GM12878 (cell line): Measurements from ENCODE around the gene EMILIN2. TPM values are rescaled to one million over a fixed set of nuclear protein-coding genes. Genes with fewer than 3 reads are reported as not detected.

Source experiments
- ASH2L ChIP-seq: fragments of 300-600, 200-600 bp; sonication (generic); IDR thresholded peaks from 2 replicates; pipeline ENCODE4 v1.6.1; 2017; ENCODE audit warnings: low read depth, mild to moderate bottlenecking, borderline replicate concordance
- ATF2 ChIP-seq: IDR thresholded peaks from 2 replicates; pipeline ENCODE4 v1.6.1; 2012; ENCODE audit warnings: low read length, inconsistent platforms
- ATF7 ChIP-seq: fragments of 450-650 bp; IDR thresholded peaks from 2 replicates; pipeline ENCODE4 v1.6.1; 2016; ENCODE audit warnings: low read depth, mild to moderate bottlenecking
- CBFB ChIP-seq: IDR thresholded peaks from 2 replicates; pipeline ENCODE4 v1.6.1; 2016; ENCODE audit warnings: antibody characterized with exemption, low read depth
- ELK1 ChIP-seq: IDR thresholded peaks from 2 replicates; pipeline ENCODE4 v1.6.1; 2012; ENCODE audit warnings: low read depth, low read length, improper control_type of control experiment
- ETV6 ChIP-seq, 2 experiments: fragments of 450-650 bp in 1 of 2; IDR thresholded peaks in 1 of 2; conservative IDR thresholded peaks in 1 of 2; 2 replicates each; pipeline ENCODE4 v1.6.1; 2014; ENCODE audit warnings: antibody characterized with exemption in 1 of 2, borderline replicate concordance in 1 of 2, low read depth in 1 of 2, mild to moderate bottlenecking in 1 of 2, moderate library complexity in 1 of 2
- GABPA ChIP-seq: IDR thresholded peaks from 2 replicates; pipeline ENCODE4 v1.6.1; 2014; ENCODE audit warnings: antibody characterized with exemption, low read depth, mild to moderate bottlenecking, inconsistent platforms
- HDAC2 ChIP-seq: fragments of 200-600 bp; sonication (generic); IDR thresholded peaks from 2 replicates; pipeline ENCODE4 v1.6.1; 2017
- HDAC6 ChIP-seq: fragments of 200-600 bp; sonication (generic); IDR thresholded peaks from one replicate; pipeline ENCODE4 v1.8.0; 2017; ENCODE audit warnings: antibody characterized with exemption; ENCODE audit not compliant: unreplicated experiment
- IKZF1 ChIP-seq: fragments of 450-650 bp; conservative IDR thresholded peaks from 2 replicates; pipeline ENCODE4 v1.6.1; 2017; ENCODE audit warnings: antibody characterized with exemption, mild to moderate bottlenecking
- IKZF2 ChIP-seq, 2 experiments: fragments of 450-650 bp; IDR thresholded peaks; 2 replicates each; pipeline ENCODE4 v1.6.1; 2017; ENCODE audit warnings: mild to moderate bottlenecking in 2 of 2, moderate library complexity in 2 of 2
- JUNB ChIP-seq: IDR thresholded peaks from 2 replicates; pipeline ENCODE4 v1.6.1; 2016; ENCODE audit warnings: antibody characterized with exemption, mild to moderate bottlenecking
- JUND ChIP-seq: IDR thresholded peaks from 2 replicates; pipeline ENCODE4 v1.6.1; 2012; ENCODE audit warnings: low read depth, mild to moderate bottlenecking, low read length, improper control_type of control experiment, moderate library complexity
- KDM1A ChIP-seq: fragments of 200-600 bp; sonication (generic); IDR thresholded peaks from 2 replicates; pipeline ENCODE4 v1.6.1; 2016; ENCODE audit warnings: borderline replicate concordance
- MTA2 ChIP-seq: fragments of 450-650 bp; IDR thresholded peaks from 2 replicates; pipeline ENCODE4 v1.6.1; 2016; ENCODE audit warnings: low read depth, mild to moderate bottlenecking, moderate library complexity
- MXI1 ChIP-seq: fragments of 150-350 bp; IDR thresholded peaks from 2 replicates; pipeline ENCODE4 v1.6.1; 2011; ENCODE audit warnings: low read depth, mild to moderate bottlenecking, inconsistent platforms, low read length, improper control_type of control experiment
- SIX5 ChIP-seq: IDR thresholded peaks from 2 replicates; pipeline ENCODE4 v1.6.1; 2011; ENCODE audit warnings: mild to moderate bottlenecking, low read depth, low read length, moderate library complexity; ENCODE audit not compliant: severe bottlenecking
- SKIL ChIP-seq: fragments of 450-650 bp; IDR thresholded peaks from 2 replicates; pipeline ENCODE4 v1.6.1; 2017; ENCODE audit warnings: mild to moderate bottlenecking, low read depth, inconsistent platforms; ENCODE audit not compliant: poor library complexity, severe bottlenecking
- ZBTB4 ChIP-seq: fragments of 450-650 bp; formaldehyde crosslinking; IDR thresholded peaks from 2 replicates; pipeline ENCODE4 v1.4.0; 2022; ENCODE audit warnings: mild to moderate bottlenecking, moderate library complexity
- ZNF24 ChIP-seq: fragments of 450-650 bp; IDR thresholded peaks from 2 replicates; pipeline ENCODE4 v1.6.1; 2017; ENCODE audit warnings: antibody characterized with exemption, mild to moderate bottlenecking
- polyA plus RNA-seq, 11 experiments: library from polyadenylated mRNA; depleted of rRNA in 4 of 11; unstranded in 6 of 11; stranded (reverse) in 5 of 11; fragments of >200 nt; fragmentation: Nextera tagmentation in 4 of 11; fragmentation: Illumina TruSeq in 1 of 11; extraction: Ambion mirVana in 4 of 11; extraction: Trizol in 1 of 11; gene quantifications; 1 replicate in 1 of 11; 2 replicates in 10 of 11; pipeline versions ENCODE4 v1.2.1 to v1.2.3, GENCODE V29; 2011 to 2016; ENCODE audit warnings: inconsistent platforms in 2 of 11, missing spikeins in 2 of 11, low read depth in 1 of 11
- total RNA-seq, 4 experiments: library from RNA; depleted of rRNA in 3 of 4; stranded (reverse); fragments of >200 nt in 3 of 4; fragmentation: Illumina TruSeq in 1 of 4; extraction: Trizol in 1 of 4; gene quantifications; 2 replicates each; pipeline versions ENCODE4 v1.2.1 to v1.2.3, GENCODE V29; 2013 to 2021

The EMILIN2 gene
- total and polyA plus RNA-seq, 10 of the 15 experiments (the other 5 are each of a cell fraction or from before 2014, with no cell fraction given): 0.58 to 18.4 (median 5.9) TPM

GRCh38 chr18:2905854-2906703 is 59.3 kb downstream of the EMILIN2 start (continued):
- TF ChIP-seq ATF7 (no peak), MTA2 (0 out of 2 replicates have a peak, but pooled peaks have one; percentile 17), ATF2 (no peak), SIX5 (no peak), JUNB (no peak), IKZF2 (IDR thresholded peaks at IDR 0.05) (peak; percentile 41 to 63; a peak in 2 of 4 replicates), ASH2L (no peak), MXI1 (0 out of 2 replicates have a peak, but pooled peaks have one; percentile 21), SKIL (no peak), ZBTB4 (CRISPR knock-in tag) (no peak), IKZF1 (peak; percentile 91), ZNF24 (0 out of 2 replicates have a peak, but pooled peaks have one; percentile 42), CBFB (no peak), ELK1 (peak; percentile 15; the same call in 1 of the 2 replicates), KDM1A (no peak), GABPA (peak; percentile 77; the same call in 1 of the 2 replicates), HDAC6 (no peak), JUND (no peak), ETV6 (conservative IDR thresholded peaks at IDR 0.05 in 1 of 2, IDR thresholded peaks at IDR 0.05 in 1 of 2; ENCODE audit: borderline replicate concordance in 1 of 2, low read depth in 1 of 2) (no peak), HDAC2 (no peak)
